HG03064 (cell line): ENCODE data around the gene SLC35A3.

Experiments used
- ATAC-seq: cut with Tn5 transposase; IDR thresholded peaks from one replicate; pipeline ENCODE4 v1.9.1; 2021; ENCODE audit warnings: low read depth; ENCODE audit not compliant: unreplicated experiment

SLC35A3 gene

GRCh38 chr1:100073531-100073930, 103.7 kb downstream of the SLC35A3 start:
- ATAC-seq, result no peak

GRCh38 chr1:100074604-100075395, 105.0 kb downstream of the SLC35A3 start:
- no peak for ATAC-seq

- peak; percentile 55 for ATAC-seq
Measured at GRCh38 chr1:100075773-100076172, 106.0 kb downstream of the SLC35A3 start.

DNA sequence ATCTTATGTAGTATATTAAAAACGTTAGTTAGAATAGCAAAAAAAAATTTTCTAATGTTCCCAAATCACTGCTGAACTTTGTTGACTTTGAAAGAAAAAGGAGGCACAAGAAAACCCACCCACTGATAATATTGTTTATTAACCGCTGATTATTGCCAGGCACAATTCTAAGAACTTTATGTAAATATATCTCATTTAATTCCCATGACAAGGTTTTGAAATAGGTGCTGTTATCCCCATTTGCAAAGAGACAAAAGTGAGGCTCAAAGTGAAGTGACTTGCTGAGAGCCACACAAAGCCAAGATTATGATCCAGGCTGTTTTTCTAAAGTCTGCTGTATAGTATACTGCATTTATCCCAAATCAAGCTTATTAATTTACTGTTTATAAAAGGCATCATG, 106.5 kb downstream of the SLC35A3 start:
- no peak for ATAC-seq

GRCh38 chr1:100076744-100077143, 106.9 kb downstream of the SLC35A3 start:
- ATAC-seq, result no peak

GRCh38 chr1:100077531-100077930, 107.7 kb downstream of the SLC35A3 start:
- ATAC-seq, result peak; percentile 40

GRCh38 chr1:100080331-100080730, 110.5 kb downstream of the SLC35A3 start:
- ATAC-seq, result no peak
